ENCODE results near the gene CREBL2. TPM values are rescaled to one million over a fixed set of nuclear protein-coding genes. Genes with fewer than 3 reads are reported as not detected.
"Not testable (repeated sequence)": the region's sequence is repeated elsewhere in the genome, so short reads cannot be mapped to it uniquely, and the experiment has no call there.

The CREBL2 gene
- total and polyA plus RNA-seq, 5 experiments from 2014 or later, result 35.1 to 46.8 (median 36.5) TPM

DNA sequence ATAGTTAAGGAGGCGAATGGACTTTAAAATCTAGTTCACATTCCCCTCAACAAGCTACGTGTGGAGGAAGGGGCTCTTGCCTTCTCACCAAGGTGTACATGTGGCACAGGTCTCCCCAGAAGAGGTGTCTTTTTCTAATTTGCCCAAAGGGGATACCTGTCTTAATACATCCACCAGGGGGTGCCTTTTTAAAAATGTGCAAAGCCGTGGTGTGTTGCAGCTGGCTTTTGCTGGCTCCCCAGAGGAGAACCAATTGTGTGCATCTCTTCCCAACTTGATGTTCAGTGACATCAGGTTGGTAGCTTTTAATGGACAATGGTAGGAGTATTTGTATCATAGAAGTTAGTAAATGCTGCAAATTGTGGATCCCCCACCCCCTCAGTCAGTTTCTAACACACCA, 33.8 kb downstream of the CREBL2 start:
- ATAC-seq, result peak; percentile 88 to 97
- Mint-ChIP-seq H3K27me3 (no peaks in the 10 kb centered on the region), H3K27ac (peak overlapping the region in 6 of 10 donors; percentile 4 to 62 (median 42)), H3K36me3 (peaks cover 33 to 40% (median 34%) of the 10 kb centered on the region in 3 donors), H3K4me1 (peaks cover 2 to 8% (median 6%) of the 10 kb centered on the region in 4 donors), H3K9me3 (peaks cover 11 to 40% (median 22%) of the 10 kb centered on the region in 9 donors), H3K4me3 (no peak overlapping the region)
- POLR2A ChIA-PET, result interaction anchor here (0.6 to 2.7 kb wide), 12 partner anchors 9 to 269 kb away, joined by 3 to 11 read pairs (median 4); partner anchors contain the start of genes CDKN1B and DUSP16
- DNase-seq, result peak in 8 of 10 donors; percentile 23 to 74 (median 58)

DNA sequence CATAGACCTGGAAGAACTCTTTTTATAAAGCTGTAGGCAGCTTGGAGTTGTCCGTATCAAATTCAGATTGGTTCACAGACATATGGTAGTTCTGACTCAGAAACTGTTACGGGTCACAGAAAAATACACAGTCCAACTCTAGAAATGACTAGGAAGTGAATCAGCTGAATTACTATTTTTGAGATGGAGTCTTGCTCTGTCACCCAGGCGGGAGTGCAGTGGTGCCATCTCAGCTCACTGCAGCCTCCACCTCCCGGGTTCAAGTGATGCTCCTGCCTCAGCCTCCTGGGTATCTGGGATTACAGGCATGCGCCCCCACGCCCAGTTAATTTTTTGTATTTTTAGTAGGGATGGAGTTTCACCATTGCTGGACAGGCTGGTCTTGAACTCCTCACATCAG, 34.3 kb downstream of the CREBL2 start:
- ATAC-seq, DNase-seq, H3K4me3 Mint-ChIP-seq, H3K27me3 Mint-ChIP-seq, H3K4me1 Mint-ChIP-seq: not testable (repeated sequence)
- peaks cover 29 to 36% (median 32%) of the 10 kb centered on the region in 3 donors for H3K36me3 Mint-ChIP-seq
- POLR2A ChIA-PET, result interaction anchor here (0.6 to 2.7 kb wide), 11 partner anchors 10 to 269 kb away, joined by 3 to 11 read pairs (median 4); partner anchors contain the start of genes CDKN1B and DUSP16
- H3K27ac Mint-ChIP-seq, result peak overlapping the region in 3 of 10 donors; percentile 46 to 62 (median 60)
- H3K9me3 Mint-ChIP-seq, result peaks cover 13 to 44% (median 26%) of the 10 kb centered on the region in 9 donors

DNA sequence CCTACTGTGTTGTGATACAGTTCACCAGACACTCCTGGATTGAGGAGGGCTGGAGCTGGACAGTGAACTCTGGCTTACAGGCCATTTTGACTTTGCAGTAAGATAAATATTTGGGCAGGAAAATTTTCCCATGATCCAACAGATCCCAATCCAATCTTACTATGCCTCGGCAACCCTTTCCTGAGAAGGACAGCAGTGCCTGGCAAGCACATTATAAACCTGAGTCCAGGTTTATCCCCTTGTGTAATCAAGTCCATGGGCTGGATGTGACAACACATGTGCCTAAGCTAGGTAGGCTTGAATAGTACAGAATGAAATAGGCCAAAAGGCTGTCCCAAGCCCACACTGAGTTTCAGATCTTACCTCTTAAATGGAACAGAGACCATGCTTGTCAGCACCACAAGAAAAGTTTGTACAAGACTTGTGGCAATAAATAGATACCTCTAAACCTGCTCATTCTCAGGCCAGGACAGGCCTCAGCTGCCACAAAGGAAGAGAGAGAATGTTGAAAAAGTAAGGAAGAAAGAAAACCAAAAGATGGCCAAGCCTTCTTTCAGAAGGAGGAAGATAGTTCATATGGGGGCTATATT, 34.9 kb downstream of the CREBL2 start:
- Mint-ChIP-seq H3K36me3 (peaks cover 25 to 35% (median 32%) of the 10 kb centered on the region in 3 donors), H3K4me3 (no peak overlapping the region), H3K27me3 (no peaks in the 10 kb centered on the region), H3K4me1 (peaks cover 2 to 8% (median 6%) of the 10 kb centered on the region in 4 donors), H3K27ac (peak overlapping the region in 5 of 10 donors; percentile 34 to 62 (median 42)), H3K9me3 (peaks cover 13 to 48% (median 26%) of the 10 kb centered on the region in 9 donors)
- POLR2A ChIA-PET, result interaction anchor here (0.6 to 2.7 kb wide), 9 partner anchors 10 to 270 kb away, joined by 3 to 11 read pairs (median 5); partner anchors contain the start of genes CDKN1B and DUSP16
- no peak for ATAC-seq
- DNase-seq, result no peak

DNA sequence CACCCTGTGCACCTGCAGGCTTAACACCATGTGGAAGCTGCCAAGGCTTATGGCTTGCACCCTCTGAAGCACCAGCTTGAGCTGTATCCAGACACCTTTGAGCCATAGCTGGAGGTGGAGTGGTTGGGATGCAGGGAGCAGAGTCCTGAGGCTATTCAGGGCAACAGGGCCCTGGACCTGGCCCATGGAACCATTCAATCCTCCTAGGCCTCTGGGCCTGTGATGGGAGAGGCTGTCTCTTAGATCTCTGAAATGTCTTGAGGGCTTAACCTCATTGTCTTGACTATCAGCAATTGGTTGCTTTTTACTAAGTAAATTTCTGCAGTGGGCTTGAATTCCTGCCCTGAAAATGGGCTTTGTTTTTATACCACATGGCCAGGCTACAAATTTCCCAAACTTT, 36.6 kb downstream of the CREBL2 start:
- DNase-seq, result no peak
- Mint-ChIP-seq H3K4me3 (no peak overlapping the region), H3K27me3 (no peaks in the 10 kb centered on the region), H3K9me3 (peaks cover 13 to 48% (median 26%) of the 10 kb centered on the region in 9 donors), H3K4me1 (peaks cover 4 to 8% (median 6%) of the 10 kb centered on the region in 4 donors), H3K36me3 (peaks cover 9 to 32% (median 29%) of the 10 kb centered on the region in 3 donors), H3K27ac (no peak overlapping the region)
- ATAC-seq, result no peak
- POLR2A ChIA-PET, result interaction anchor here (1.1 kb wide), 1 partner anchor 21 kb away, joined by 3 read pairs; no protein-coding TSS in a partner anchor

DNA sequence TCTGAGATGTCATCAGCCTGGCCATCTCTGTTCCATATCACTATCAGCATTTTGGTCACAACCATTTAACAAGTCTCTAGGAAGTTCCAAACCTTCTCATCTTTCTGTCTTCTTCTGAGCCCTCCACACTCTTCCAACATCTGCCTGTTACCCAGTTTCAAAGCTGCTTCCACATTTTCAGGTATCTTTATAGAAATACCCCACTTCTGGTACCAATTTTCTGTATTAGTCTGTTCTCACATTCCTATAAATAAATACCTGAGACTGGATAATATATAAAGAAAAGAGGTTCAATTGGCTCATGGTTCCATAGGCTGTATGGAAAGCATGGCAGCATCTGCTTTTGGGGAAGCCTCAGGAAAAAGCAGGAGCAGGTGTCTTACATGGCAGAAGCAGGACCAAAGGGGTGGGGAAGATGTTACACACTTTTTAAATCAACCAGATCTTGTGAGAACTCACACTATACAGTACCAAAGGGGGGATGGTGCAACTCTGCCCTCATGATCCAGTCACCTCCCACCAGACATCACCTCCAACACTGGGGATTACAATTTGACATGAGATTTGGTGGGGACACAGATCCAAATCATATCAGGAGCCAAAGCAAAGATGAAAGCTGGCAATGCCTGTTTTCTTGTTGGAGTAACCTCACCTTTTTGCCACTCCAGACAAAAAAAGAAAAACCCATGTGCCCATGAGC, 37.4 kb downstream of the CREBL2 start:
- Mint-ChIP-seq H3K9me3 (peaks cover 13 to 48% (median 26%) of the 10 kb centered on the region in 9 donors), H3K27ac (peak overlapping the region in 1 of 10 donors; percentile 74), H3K4me3 (no peak overlapping the region), H3K4me1 (peaks cover 4 to 8% (median 6%) of the 10 kb centered on the region in 4 donors), H3K36me3 (peaks cover 4 to 32% (median 28%) of the 10 kb centered on the region in 3 donors), H3K27me3 (no peaks in the 10 kb centered on the region)
- no peak for ATAC-seq
- DNase-seq, result no peak
- POLR2A ChIA-PET, result interaction anchor here (0.6 to 1.5 kb wide), 3 partner anchors 67 to 394 kb away, joined by 3 to 5 read pairs (median 4); no protein-coding TSS in a partner anchor

DNA sequence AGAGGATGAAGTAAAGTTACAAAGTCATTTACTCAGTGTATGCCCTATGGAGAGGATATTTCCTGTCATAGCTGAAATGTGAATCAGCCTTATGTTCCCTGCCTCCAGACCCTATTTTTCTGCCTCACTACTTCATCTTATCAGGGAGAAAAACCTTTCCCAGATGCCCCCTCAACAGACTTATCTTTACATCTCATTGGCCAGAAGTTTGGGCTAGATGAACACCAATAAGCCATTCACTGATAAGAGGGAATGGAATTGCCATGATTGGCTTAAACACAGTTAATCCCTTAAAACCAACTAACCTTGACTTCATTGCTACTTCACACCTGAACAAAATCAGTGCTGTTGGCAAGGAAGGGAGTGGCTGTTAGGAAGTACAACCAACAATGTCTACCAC, 40.1 kb downstream of the CREBL2 start:
- no peak for DNase-seq
- peaks cover 0 to 2% (median 0%) of the 10 kb centered on the region in 5 donors for H3K27me3 Mint-ChIP-seq
- H3K4me1 Mint-ChIP-seq, result peaks cover 4 to 9% (median 8%) of the 10 kb centered on the region in 4 donors
- POLR2A ChIA-PET, result interaction anchor here (1.2 kb wide), 1 partner anchor 40 kb away, joined by 4 read pairs; the partner anchor contains the start of gene CREBL2
- no peak overlapping the region for H3K27ac Mint-ChIP-seq
- peaks cover 13 to 45% (median 24%) of the 10 kb centered on the region in 9 donors for H3K9me3 Mint-ChIP-seq
- H3K36me3 Mint-ChIP-seq, result peaks cover 0 to 30% (median 23%) of the 10 kb centered on the region in 3 donors
- ATAC-seq, result no peak
- H3K4me3 Mint-ChIP-seq, result no peak overlapping the region

DNA sequence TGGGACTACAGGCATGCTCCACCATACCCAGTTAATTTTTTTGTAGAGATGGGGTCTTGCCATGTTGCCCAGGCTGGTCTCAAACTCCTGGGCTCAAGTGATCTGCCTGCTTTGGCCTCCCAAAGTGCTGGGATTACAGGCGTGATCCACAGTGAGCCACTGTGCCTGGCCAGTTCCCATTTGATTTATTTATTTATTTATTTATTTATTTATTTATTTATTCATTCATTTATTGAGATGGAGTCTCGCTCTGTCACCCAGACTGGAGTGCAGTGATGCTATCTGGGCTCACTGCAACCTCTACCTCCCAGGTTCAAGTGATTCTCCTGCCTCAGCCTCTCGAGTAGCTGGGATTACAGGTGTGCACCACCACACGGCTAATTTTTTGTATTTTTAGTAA, 41.0 kb downstream of the CREBL2 start:
- not testable (repeated sequence) for H3K4me1 Mint-ChIP-seq, DNase-seq, H3K27ac Mint-ChIP-seq, H3K27me3 Mint-ChIP-seq, ATAC-seq, H3K4me3 Mint-ChIP-seq
- POLR2A ChIA-PET, result interaction anchor here (0.6 to 1.2 kb wide), 3 partner anchors 14 to 41 kb away, joined by 3 to 4 read pairs (median 3); partner anchors contain the start of gene CREBL2
- peaks cover 9 to 37% (median 20%) of the 10 kb centered on the region in 9 donors for H3K9me3 Mint-ChIP-seq
- peaks cover 0 to 21% (median 15%) of the 10 kb centered on the region in 3 donors for H3K36me3 Mint-ChIP-seq

DNA sequence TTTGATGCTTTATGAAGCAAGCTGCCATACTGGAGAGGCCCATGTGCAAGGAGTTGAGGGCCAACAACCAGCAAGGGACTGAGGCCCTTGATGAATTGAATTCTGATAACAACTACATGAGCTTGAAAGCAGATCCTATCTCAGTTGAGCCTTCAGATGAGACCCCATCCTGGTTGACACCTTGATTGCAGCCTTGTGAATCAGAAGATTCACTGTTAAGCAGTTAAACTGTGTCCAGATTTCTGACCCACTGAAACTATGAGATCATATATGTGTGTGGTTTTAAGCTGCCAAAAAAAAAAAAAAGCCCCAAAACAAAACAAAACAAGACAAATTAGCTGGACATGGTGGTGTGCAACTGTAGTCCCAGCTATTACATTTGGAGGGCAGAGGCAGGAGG, 42.2 kb downstream of the CREBL2 start:
- no peak for DNase-seq
- Mint-ChIP-seq H3K9me3 (peaks cover 3 to 25% (median 14%) of the 10 kb centered on the region in 9 donors), H3K36me3 (peaks cover 0 to 14% (median 8%) of the 10 kb centered on the region in 3 donors), H3K4me3 (no peak overlapping the region), H3K4me1 (peaks cover 4 to 9% (median 7%) of the 10 kb centered on the region in 4 donors), H3K27ac (peak overlapping the region in 3 of 10 donors; percentile 8 to 61 (median 53)), H3K27me3 (peaks cover 0 to 2% (median 0%) of the 10 kb centered on the region in 5 donors)
- POLR2A ChIA-PET, result interaction anchor here (0.8 to 1.3 kb wide), 3 partner anchors 13 to 276 kb away, joined by 3 to 4 read pairs (median 3); no protein-coding TSS in a partner anchor
- ATAC-seq, result no peak

DNA sequence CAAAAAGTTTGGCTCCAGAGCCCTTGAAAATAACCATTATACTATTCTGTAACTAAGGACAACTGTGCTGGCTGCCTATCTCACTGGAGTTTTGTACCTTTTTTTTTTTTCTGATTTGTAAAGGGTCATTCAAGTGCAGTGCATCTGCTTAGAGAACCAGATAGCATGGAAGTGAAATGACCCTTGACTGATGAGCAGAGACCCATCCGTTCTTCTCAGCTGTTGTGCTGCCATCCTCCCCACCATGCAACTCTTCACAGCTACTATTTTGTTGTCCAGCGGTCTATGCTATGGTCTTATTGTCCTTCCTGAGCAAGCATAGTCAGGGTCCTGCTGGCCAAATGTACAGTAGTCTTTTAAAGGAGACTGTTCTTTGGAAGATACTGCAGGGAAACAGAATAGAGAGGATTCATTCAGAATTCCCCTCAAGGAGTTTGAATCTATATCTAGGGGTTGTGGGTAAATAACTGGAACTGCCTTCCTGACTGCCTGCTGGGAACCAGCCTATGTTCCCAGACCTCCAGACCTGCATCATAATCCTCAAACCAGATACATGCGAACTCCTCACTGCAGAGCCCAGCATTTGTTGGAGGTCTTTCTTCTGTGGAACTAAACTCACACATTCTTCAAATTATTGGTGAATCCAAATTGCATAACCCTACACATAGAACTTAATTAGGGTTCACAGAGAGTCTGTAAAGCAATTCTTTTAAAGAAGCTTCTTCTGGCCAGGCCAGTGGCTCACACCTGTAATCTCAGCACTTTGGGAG, 43.2 kb downstream of the CREBL2 start:
- H3K9me3 Mint-ChIP-seq, result peaks cover 0 to 15% (median 5%) of the 10 kb centered on the region in 9 donors
- H3K27me3 Mint-ChIP-seq, result peaks cover 0 to 2% (median 0%) of the 10 kb centered on the region in 5 donors
- no peak for ATAC-seq
- POLR2A ChIA-PET, result interaction anchor here (0.8 to 2.8 kb wide), 4 partner anchors 43 to 277 kb away, joined by 3 to 10 read pairs (median 4); partner anchors contain the start of gene CDKN1B
- H3K4me1 Mint-ChIP-seq, result peaks cover 4 to 9% (median 7%) of the 10 kb centered on the region in 4 donors
- H3K4me3 Mint-ChIP-seq, result peak overlapping the region in 1 of 10 donors; percentile 38
- peak overlapping the region in 4 of 10 donors; percentile 15 to 79 (median 37) for H3K27ac Mint-ChIP-seq
- H3K36me3 Mint-ChIP-seq, result peaks cover 0 to 5% (median 0%) of the 10 kb centered on the region in 3 donors
- no peak for DNase-seq

DNA sequence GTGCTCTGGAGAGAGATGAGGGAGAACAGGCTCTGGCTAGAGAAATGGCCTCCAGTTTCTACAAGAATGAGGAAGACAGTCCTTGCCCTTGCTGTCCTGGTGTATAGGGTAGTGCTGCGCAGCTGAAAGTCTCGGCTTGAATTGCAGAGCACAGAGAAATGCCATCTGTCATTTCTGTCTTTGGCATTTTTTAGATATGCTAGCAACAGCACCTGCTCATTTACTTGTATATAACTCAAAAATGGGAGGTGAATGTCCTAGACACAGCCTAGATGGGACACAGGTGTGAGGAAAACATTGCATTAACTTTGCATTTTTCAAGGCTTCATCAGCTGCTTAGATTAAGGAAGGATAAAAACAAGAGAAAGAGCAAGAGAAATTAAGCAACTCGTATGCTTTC, 48.5 kb downstream of the CREBL2 start:
- Mint-ChIP-seq H3K9me3 (no peaks in the 10 kb centered on the region), H3K4me1 (peaks cover 2 to 9% (median 7%) of the 10 kb centered on the region in 4 donors), H3K4me3 (no peak overlapping the region), H3K36me3 (no peaks in the 10 kb centered on the region), H3K27ac (no peak overlapping the region), H3K27me3 (peaks cover 0 to 2% (median 0%) of the 10 kb centered on the region in 5 donors)
- POLR2A ChIA-PET, result no interaction called here
- ATAC-seq (no peak), DNase-seq (no peak)

DNA sequence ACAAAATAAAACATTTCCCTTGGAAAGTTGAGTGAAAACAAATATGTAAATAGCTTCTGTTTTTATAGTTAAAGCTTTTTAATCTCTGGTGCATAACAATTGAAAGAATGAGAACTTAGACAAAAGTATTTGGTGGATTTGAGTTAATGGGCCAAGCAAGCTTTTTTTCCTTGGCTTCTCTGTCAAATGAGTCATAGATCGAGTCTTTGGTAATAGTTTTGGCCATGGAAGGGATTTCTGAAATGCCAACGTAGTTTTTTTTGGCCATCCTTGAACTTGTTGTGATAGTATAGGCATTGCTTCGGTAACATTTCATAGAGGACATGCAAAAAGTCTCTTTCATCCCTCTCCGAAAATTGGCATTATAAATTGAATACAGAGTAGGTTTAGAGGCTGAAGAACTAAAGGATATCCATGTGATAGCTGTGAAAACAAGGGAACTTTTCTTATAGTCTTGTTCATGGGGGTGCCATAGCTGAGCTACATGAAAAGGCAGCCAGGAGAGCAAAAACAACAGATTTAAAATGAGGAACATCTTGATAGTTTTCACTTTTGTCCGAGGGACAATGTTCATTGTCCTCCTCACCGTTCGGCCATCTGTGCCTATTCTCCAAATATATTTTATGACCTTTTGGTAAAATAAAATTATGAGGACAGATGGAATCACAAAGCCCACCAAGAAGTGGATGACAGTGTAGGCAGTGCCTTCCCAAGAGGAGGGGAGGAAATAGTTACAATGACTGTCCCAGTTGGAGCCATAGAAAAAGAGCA, 49.6 kb downstream of the CREBL2 start:
- ATAC-seq (no peak), DNase-seq (no peak)
- no peaks in the 10 kb centered on the region for H3K9me3 Mint-ChIP-seq
- H3K4me1 Mint-ChIP-seq, result no peaks in the 10 kb centered on the region
- POLR2A ChIA-PET, result no interaction called here
- H3K4me3 Mint-ChIP-seq, result no peak overlapping the region
- no peak overlapping the region for H3K27ac Mint-ChIP-seq
- no peaks in the 10 kb centered on the region for H3K27me3 Mint-ChIP-seq
- no peaks in the 10 kb centered on the region for H3K36me3 Mint-ChIP-seq
